Measurements from ENCODE around the gene ZNF76.

Gene ZNF76

GRCh38 chr6:35234901-35235300, 24.6 kb upstream of the ZNF76 start:
- no peak overlapping the region for H3K4me3 ChIP-seq (ENCODE audit: low read depth, low read length)
- TF ChIP-seq CTCF (IDR thresholded peaks at IDR 0.05; ENCODE audit: borderline replicate concordance, insufficient read depth, low read depth, low read length): no peak

DNA sequence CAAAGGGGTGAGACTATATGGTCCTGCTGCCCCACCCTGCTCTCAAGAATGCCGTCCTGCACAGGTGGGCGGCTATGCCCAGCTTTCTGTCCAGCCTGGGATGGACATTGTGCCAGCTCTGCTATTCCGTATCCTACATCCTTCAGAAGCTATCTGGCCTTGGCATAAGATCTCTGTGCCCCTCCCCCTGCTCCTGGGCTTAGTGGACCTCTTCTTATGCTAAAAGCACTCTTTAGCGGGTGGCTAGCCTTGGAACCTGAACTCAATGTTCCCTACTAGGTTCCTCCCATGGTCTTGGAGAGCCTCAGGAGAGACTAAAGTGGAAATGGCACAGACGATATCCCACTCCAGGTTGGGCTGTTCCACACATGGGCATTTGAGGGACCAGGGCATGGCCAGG, 23.3 kb upstream of the ZNF76 start:
- no peak for TF ChIP-seq CTCF (IDR thresholded peaks at IDR 0.05; ENCODE audit: borderline replicate concordance, insufficient read depth, low read depth, low read length)
- no peak overlapping the region for H3K4me3 ChIP-seq (ENCODE audit: low read depth, low read length)

- H3K4me3 ChIP-seq (ENCODE audit: low read depth, low read length): no peak overlapping the region
- no peak for TF ChIP-seq CTCF (IDR thresholded peaks at IDR 0.05; ENCODE audit: borderline replicate concordance, insufficient read depth, low read depth, low read length)
Measured at GRCh38 chr6:35237476-35237875, 22.1 kb upstream of the ZNF76 start.

GRCh38 chr6:35238843-35239289, 20.7 kb upstream of the ZNF76 start:
- no peak overlapping the region for H3K4me3 ChIP-seq (ENCODE audit: low read depth, low read length)
- TF ChIP-seq CTCF (IDR thresholded peaks at IDR 0.05; ENCODE audit: borderline replicate concordance, insufficient read depth, low read depth, low read length): no peak

DNA sequence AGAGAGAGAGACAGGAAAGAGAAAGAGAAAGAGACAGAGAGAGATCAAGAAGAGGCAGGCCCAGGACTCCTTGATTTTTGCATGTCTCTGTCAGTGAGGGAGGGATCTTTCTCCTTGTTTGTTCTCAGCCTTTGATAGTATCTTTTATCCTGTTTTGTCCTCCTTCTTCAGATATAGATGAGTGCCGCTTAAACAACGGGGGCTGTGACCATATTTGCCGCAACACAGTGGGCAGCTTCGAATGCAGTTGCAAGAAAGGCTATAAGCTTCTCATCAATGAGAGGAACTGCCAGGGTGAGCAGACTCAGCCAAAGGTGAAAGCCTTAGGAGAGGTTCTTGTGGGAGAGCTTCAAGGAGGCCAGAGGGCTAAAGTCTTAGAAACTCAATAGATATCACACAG, 20.0 kb upstream of the ZNF76 start:
- no peak overlapping the region for H3K4me3 ChIP-seq (ENCODE audit: low read depth, low read length)
- no peak for TF ChIP-seq CTCF (IDR thresholded peaks at IDR 0.05; ENCODE audit: borderline replicate concordance, insufficient read depth, low read depth, low read length)

- H3K4me3 ChIP-seq (ENCODE audit: low read depth, low read length): no peak overlapping the region
- TF ChIP-seq CTCF (IDR thresholded peaks at IDR 0.05; ENCODE audit: borderline replicate concordance, insufficient read depth, low read depth, low read length): peak; percentile 91
Measured at GRCh38 chr6:35240838-35241801, 18.4 kb upstream of the ZNF76 start.

- TF ChIP-seq CTCF (IDR thresholded peaks at IDR 0.05; ENCODE audit: borderline replicate concordance, insufficient read depth, low read depth, low read length): no peak
- no peak overlapping the region for H3K4me3 ChIP-seq (ENCODE audit: low read depth, low read length)
Measured at GRCh38 chr6:35242486-35242885, 17.0 kb upstream of the ZNF76 start.
